PC-9 (cell line): ENCODE results near the gene STK26. TPM values are rescaled to one million over a fixed set of nuclear protein-coding genes. Genes with fewer than 3 reads are reported as not detected.

Experiments used
- BruUV-seq: library from RNA; stranded (reverse); fragments of 400-500 nt; replicated peaks from 2 replicates; lab custom pipeline; 2021; lab: Mats Ljungman, UMichigan
- CTCF ChIA-PET: fragments of 300-600 bp; sonication (Branson Sonifier 250); formaldehyde crosslinking; loops from one replicate; lab custom pipeline; 2022; ENCODE audit warnings: antibody characterized with exemption; lab: Charles Lee
- POLR2A ChIA-PET: fragments of 300-600 bp; sonication (Branson Sonifier 250); formaldehyde crosslinking; loops from one replicate; lab custom pipeline; 2022; ENCODE audit warnings: antibody characterized with exemption; ENCODE audit not compliant: unreplicated experiment; lab: Charles Lee
- DNase-seq, 2 experiments: peaks; one replicate each; pipeline versions ENCODE4 v3.0.0 to v3.0.0-alpha.2; 2015 to 2022; ENCODE audit warnings: mixed read lengths in 1 of 2
- H2AFZ ChIP-seq: fragments of 200-600 bp; sonication (generic); 2 replicates; pipeline ENCODE4 v1.8.1; 2017; ENCODE audit warnings: antibody characterized with exemption
- H3F3A ChIP-seq: fragments of 200-600 bp; sonication (generic); 2 replicates; pipeline ENCODE4 v1.8.1; 2017; ENCODE audit warnings: antibody characterized with exemption, mild to moderate bottlenecking, low read depth; ENCODE audit not compliant: insufficient read depth
- H3K27ac ChIP-seq: fragments of 200-600 bp; sonication (generic); 2 replicates; pipeline ENCODE4 v1.6.1; 2016; ENCODE audit warnings: mixed run types
- H3K27me3 ChIP-seq: fragments of 200-600 bp; sonication (generic); 2 replicates; pipeline ENCODE4 v1.6.1; 2016; ENCODE audit warnings: low read depth, mixed run types; ENCODE audit not compliant: insufficient read depth
- H3K36me3 ChIP-seq: fragments of 200-600 bp; sonication (generic); 2 replicates; pipeline ENCODE4 v1.6.1; 2016; ENCODE audit warnings: low read depth, mixed run types
- H3K4me1 ChIP-seq: fragments of 200-600 bp; sonication (generic); replicated peaks from 2 replicates; pipeline ENCODE4 v1.6.1; 2016; ENCODE audit warnings: mixed run types; ENCODE audit not compliant: insufficient read depth
- H3K4me2 ChIP-seq: fragments of 200-600 bp; sonication (generic); 2 replicates; pipeline ENCODE4 v1.6.1; 2017; ENCODE audit warnings: mixed run types
- H3K4me3 ChIP-seq: fragments of 200-600 bp; sonication (generic); 2 replicates; pipeline ENCODE4 v1.6.1; 2016; ENCODE audit warnings: mixed run types
- H3K79me2 ChIP-seq: fragments of 200-600 bp; sonication (generic); 2 replicates; pipeline ENCODE4 v1.6.1; 2017; ENCODE audit warnings: low read depth, mixed run types
- H3K9me2 ChIP-seq: fragments of 200-600 bp; sonication (generic); 2 replicates; pipeline ENCODE4 v1.8.1; 2017; ENCODE audit warnings: mild to moderate bottlenecking; ENCODE audit not compliant: insufficient read depth
- H3K9me3 ChIP-seq: fragments of 200-600 bp; sonication (generic); 2 replicates; pipeline ENCODE4 v1.8.1; 2016; ENCODE audit warnings: low read depth; ENCODE audit not compliant: insufficient read depth
- H4K20me1 ChIP-seq: fragments of 200-600 bp; sonication (generic); 2 replicates; pipeline ENCODE4 v1.8.1; 2017; ENCODE audit not compliant: insufficient read depth
- CTCF ChIP-seq: fragments of 200-600 bp; sonication (generic); conservative IDR thresholded peaks from 2 replicates; pipeline ENCODE4 v1.6.1; 2017; ENCODE audit warnings: mixed run types, antibody characterized with exemption, mild to moderate bottlenecking, moderate library complexity
- EZH2 ChIP-seq: fragments of 200-600 bp; sonication (generic); IDR thresholded peaks from 2 replicates; pipeline ENCODE4 v1.8.0; 2017; ENCODE audit warnings: antibody characterized with exemption, low read depth
- intact Hi-C: fragments of 100-400 bp; cut with micrococcal nuclease; formaldehyde crosslinking; loops from one replicate; pipeline ENCODE4 v1.10.0; 2022; ENCODE audit not compliant: unreplicated experiment
- total RNA-seq: library from RNA; stranded (reverse); gene quantifications from 2 replicates; pipeline ENCODE4 v1.2.3, GENCODE V29; 2021

The STK26 gene
- total RNA-seq, 1 experiment from 2014 or later: 48.4 TPM

GRCh38 chrX:132059973-132060540 is 37.0 kb downstream of the STK26 start:
- no peak for DNase-seq

DNA sequence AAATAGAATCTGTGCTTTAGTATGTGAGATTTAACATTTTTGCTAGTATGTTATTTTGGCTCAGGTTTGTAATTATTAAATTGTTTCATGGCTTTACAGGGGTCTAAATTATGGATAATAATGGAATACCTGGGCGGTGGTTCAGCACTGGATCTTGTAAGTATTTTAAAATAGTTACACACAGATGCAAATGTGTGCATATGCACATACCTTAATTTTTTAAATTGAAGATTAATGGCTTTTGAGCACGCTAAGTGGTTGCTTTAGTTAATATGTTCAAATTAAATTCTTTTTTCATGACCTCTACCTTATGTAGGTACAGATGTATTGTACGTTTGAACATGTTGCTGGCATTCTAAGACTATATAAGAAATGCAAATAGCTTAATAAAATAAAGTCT is 40.2 kb downstream of the STK26 start:
- Histone ChIP-seq H3F3A (0 out of 2 replicates have a peak, but pooled peaks cover 3% of the 10 kb centered on the region), H3K4me3 (no peak overlapping the region), H3K27ac (no peak overlapping the region), H3K9me2 (no peaks in the 10 kb centered on the region), H4K20me1 (no peaks in the 10 kb centered on the region), H3K79me2 (no peaks in the 10 kb centered on the region), H3K4me1 (no peaks in the 10 kb centered on the region; the same call in 1 of the 2 replicates), H3K36me3 (no peaks in the 10 kb centered on the region), H3K27me3 (no peaks in the 10 kb centered on the region), H3K9me3 (no peaks in the 10 kb centered on the region), H3K4me2 (no peak overlapping the region), H2AFZ (no peak overlapping the region)
- BruUV-seq: no TSS peak
- ChIA-PET POLR2A (no interaction called here), CTCF (interaction anchor here (0.7 kb wide), 1 partner anchor 1327 kb away, joined by 5 read pairs; no protein-coding TSS in a partner anchor)
- DNase-seq: no peak
- TF ChIP-seq CTCF: no peak
- no peak for TF ChIP-seq EZH2
- intact Hi-C loops: no loop called here

More at GRCh38 chrX:132059973-132060540, 37.0 kb downstream of the STK26 start:
- H3K4me3 ChIP-seq: no peak overlapping the region
- intact Hi-C loops: no loop called here
- TF ChIP-seq CTCF (no peak), EZH2 (no peak)
- POLR2A ChIA-PET: no interaction called here
- H4K20me1 ChIP-seq: no peaks in the 10 kb centered on the region
- no peak overlapping the region for H3K27ac ChIP-seq
- no peaks in the 10 kb centered on the region for H3K27me3 ChIP-seq
- H3K4me1 ChIP-seq: no peaks in the 10 kb centered on the region
- no peak overlapping the region for H3K4me2 ChIP-seq
- H3F3A ChIP-seq: 0 out of 2 replicates have a peak, but pooled peaks cover 3% of the 10 kb centered on the region
- H2AFZ ChIP-seq: no peak overlapping the region
- H3K79me2 ChIP-seq: no peaks in the 10 kb centered on the region; the same call in 1 of the 2 replicates
- H3K9me3 ChIP-seq: no peaks in the 10 kb centered on the region
- CTCF ChIA-PET: interaction anchor here (0.5 kb wide), 1 partner anchor 39 kb away, joined by 6 read pairs; no protein-coding TSS in a partner anchor
- H3K36me3 ChIP-seq: 0 out of 2 replicates have a peak, but pooled peaks cover 4% of the 10 kb centered on the region
- H3K9me2 ChIP-seq: no peaks in the 10 kb centered on the region
- no TSS peak for BruUV-seq

GRCh38 chrX:132063862-132064261 is 40.8 kb downstream of the STK26 start:
- Histone ChIP-seq H3K9me3 (no peaks in the 10 kb centered on the region), H3K27me3 (no peaks in the 10 kb centered on the region), H2AFZ (no peak overlapping the region), H3K4me3 (no peak overlapping the region), H4K20me1 (no peaks in the 10 kb centered on the region), H3K4me2 (no peak overlapping the region), H3K36me3 (no peaks in the 10 kb centered on the region; the same call in 1 of the 2 replicates), H3K79me2 (no peaks in the 10 kb centered on the region), H3K9me2 (no peaks in the 10 kb centered on the region), H3F3A (0 out of 2 replicates have a peak, but pooled peaks cover 3% of the 10 kb centered on the region), H3K4me1 (no peaks in the 10 kb centered on the region; the same call in 1 of the 2 replicates), H3K27ac (no peak overlapping the region)
- no TSS peak for BruUV-seq
- intact Hi-C loops: no loop called here
- CTCF ChIA-PET: no interaction called here
- no peak for DNase-seq
- POLR2A ChIA-PET: no interaction called here
- TF ChIP-seq CTCF: no peak
- TF ChIP-seq EZH2: no peak
